ENCODE results near the gene ERC1. TPM values are rescaled to one million over a fixed set of nuclear protein-coding genes. Genes with fewer than 3 reads are reported as not detected.
"Not testable (repeated sequence)": the region's sequence is repeated elsewhere in the genome, so short reads cannot be mapped to it uniquely, and the experiment has no call there.

ERC1 gene
- total RNA-seq, 2 donors from 2014 or later = 53.2 to 53.4 TPM

GRCh38 chr12:1102791-1103450, 111.9 kb downstream of the ERC1 start:
- intact Hi-C loops (cut with DNase I) = no loop called here
- ATAC-seq = no peak

GRCh38 chr12:1103632-1104031, 112.6 kb downstream of the ERC1 start:
- ATAC-seq (no peak), DNase-seq (no peak)
- intact Hi-C loops (cut with DNase I) = no loop called here

More at GRCh38 chr12:1102791-1103450, 111.9 kb downstream of the ERC1 start:
- DNase-seq = no peak

GRCh38 chr12:1104088-1104800, 113.2 kb downstream of the ERC1 start:
- no peak for ATAC-seq
- intact Hi-C loops (cut with DNase I) = no loop called here
- no peak for DNase-seq

GRCh38 chr12:1107669-1108068, 116.6 kb downstream of the ERC1 start:
- intact Hi-C loops (cut with DNase I) = no loop called here
- DNase-seq (no peak), ATAC-seq (no peak)

- intact Hi-C loops (cut with DNase I) = no loop called here
- DNase-seq (no peak), ATAC-seq (no peak)
Observed at GRCh38 chr12:1108276-1108675, 117.3 kb downstream of the ERC1 start.

- ATAC-seq (peak in 1 of 2 donors; percentile 11), DNase-seq (no peak)
- intact Hi-C loops (cut with DNase I) = loop anchor here (2.0 to 5.0 kb wide), 2 partner anchors 467 to 477 kb away; partner anchors contain the start of gene FBXL14 (in 1 of the 2)
Observed at GRCh38 chr12:1115484-1116231, 124.6 kb downstream of the ERC1 start.

- intact Hi-C loops (cut with DNase I) = loop anchor here (2.0 to 5.0 kb wide), 2 partner anchors 465 to 475 kb away; partner anchors contain the start of gene FBXL14 (in 1 of the 2)
- no peak for DNase-seq
- ATAC-seq = no peak
Observed at GRCh38 chr12:1117371-1117770, 126.3 kb downstream of the ERC1 start.

- intact Hi-C loops (cut with DNase I) = loop anchor here (2.0 to 5.0 kb wide), 2 partner anchors 465 to 474 kb away; partner anchors contain the start of gene FBXL14 (in 1 of the 2)
- ATAC-seq (peak; percentile 54 to 57), DNase-seq (peak; percentile 71)
Observed at GRCh38 chr12:1117970-1118563, 127.0 kb downstream of the ERC1 start.

- intact Hi-C loops (cut with DNase I) = no loop called here
Observed at GRCh38 chr12:1122786-1123185, 131.8 kb downstream of the ERC1 start.

GRCh38 chr12:1126091-1126490, 135.1 kb downstream of the ERC1 start:
- ATAC-seq (no peak), DNase-seq (no peak)
- intact Hi-C loops (cut with DNase I) = no loop called here

More at GRCh38 chr12:1122786-1123185, 131.8 kb downstream of the ERC1 start:
- no peak for DNase-seq
- ATAC-seq = no peak

- intact Hi-C loops (cut with DNase I) = no loop called here
- DNase-seq (no peak), ATAC-seq (no peak)
Observed at GRCh38 chr12:1127021-1127420, 136.0 kb downstream of the ERC1 start.

- ATAC-seq = no peak
- no peak for DNase-seq
- intact Hi-C loops (cut with DNase I) = no loop called here
Observed at GRCh38 chr12:1130164-1130563, 139.1 kb downstream of the ERC1 start.

GRCh38 chr12:1130571-1130970, 139.5 kb downstream of the ERC1 start:
- DNase-seq = no peak
- ATAC-seq = no peak
- intact Hi-C loops (cut with DNase I) = no loop called here

GRCh38 chr12:1131811-1132224, 140.8 kb downstream of the ERC1 start:
- no peak for ATAC-seq
- DNase-seq = no peak
- intact Hi-C loops (cut with DNase I) = no loop called here

GRCh38 chr12:1132311-1132710, 141.3 kb downstream of the ERC1 start:
- no peak for ATAC-seq
- no peak for DNase-seq
- intact Hi-C loops (cut with DNase I) = no loop called here

GRCh38 chr12:1138691-1139090, 147.7 kb downstream of the ERC1 start:
- no peak for ATAC-seq
- DNase-seq = no peak
- intact Hi-C loops (cut with DNase I) = no loop called here

- ATAC-seq; intact Hi-C loops (cut with DNase I); DNase-seq: not testable (repeated sequence)
Observed at GRCh38 chr12:1146758-1147157, 155.7 kb downstream of the ERC1 start.

- DNase-seq (no peak), ATAC-seq (no peak)
- intact Hi-C loops (cut with DNase I) = no loop called here
Observed at GRCh38 chr12:1147821-1148220, 156.8 kb downstream of the ERC1 start.

GRCh38 chr12:1157046-1157445, 166.0 kb downstream of the ERC1 start:
- ATAC-seq (no peak), DNase-seq (no peak)
- intact Hi-C loops (cut with DNase I) = no loop called here
